Stimulated activated CD8-positive, alpha-beta memory T cell treated with anti-CD3 and anti-CD28 coated beads, Interleukin-12 subunit alpha, Interleukin-12 subunit beta, amount 100 ng/mL, for 4 hours (primary cell): Measurements from ENCODE around the gene MYL6.
"Not testable (repeated sequence)": the region's sequence is repeated elsewhere in the genome, so short reads cannot be mapped to it uniquely, and the experiment has no call there.

ENCODE experiments used
- DNase-seq: peaks from one replicate; pipeline ENCODE4 v3.0.0-alpha.2; 2020; ENCODE audit warnings: low read depth

The MYL6 gene

GRCh38 chr12:56156464-56157200 is 1.5 kb upstream of the MYL6 start:
- DNase-seq, result not testable (repeated sequence)

- DNase-seq, result peak; percentile 12
Observed at GRCh38 chr12:56157201-56158028, 744 bp upstream of the MYL6 start.

- no peak for DNase-seq
Observed at GRCh38 chr12:56158926-56159461, 835 bp downstream of the MYL6 start.

GRCh38 chr12:56159482-56160192 is 1.5 kb downstream of the MYL6 start:
- no peak for DNase-seq

- DNase-seq, result peak; percentile 15
Observed at GRCh38 chr12:56160193-56160763, 2.1 kb downstream of the MYL6 start.

GRCh38 chr12:56160894-56161689 is 2.9 kb downstream of the MYL6 start:
- DNase-seq, result no peak

GRCh38 chr12:56161690-56162351 is 3.7 kb downstream of the MYL6 start:
- DNase-seq, result no peak

GRCh38 chr12:56162468-56163290 is 4.5 kb downstream of the MYL6 start:
- no peak for DNase-seq

GRCh38 chr12:56163533-56164344 is 5.6 kb downstream of the MYL6 start:
- DNase-seq, result no peak

- DNase-seq, result no peak
Observed at GRCh38 chr12:56164345-56164729, 6.2 kb downstream of the MYL6 start.

- DNase-seq, result no peak
Observed at GRCh38 chr12:56165369-56165768, 7.2 kb downstream of the MYL6 start.

- no peak for DNase-seq
Observed at GRCh38 chr12:56169229-56169759, 11.1 kb downstream of the MYL6 start.

- no peak for DNase-seq
Observed at GRCh38 chr12:56172839-56173238, 14.7 kb downstream of the MYL6 start.

- DNase-seq, result no peak
Observed at GRCh38 chr12:56178347-56178746, 20.2 kb downstream of the MYL6 start.

- DNase-seq, result no peak
Observed at GRCh38 chr12:56186957-56187356, 28.8 kb downstream of the MYL6 start.

GRCh38 chr12:56188131-56188777 is 30.1 kb downstream of the MYL6 start:
- DNase-seq, result no peak

- no peak for DNase-seq
Observed at GRCh38 chr12:56188778-56189098, 30.6 kb downstream of the MYL6 start.
